Measurements from ENCODE around the gene KLRC4.
"Not testable (repeated sequence)": the region's sequence is repeated elsewhere in the genome, so short reads cannot be mapped to it uniquely, and the experiment has no call there.

- not testable (repeated sequence) for TF ChIP-seq SP1 (IDR thresholded peaks at IDR 0.05); FOXA1 (IDR thresholded peaks at IDR 0.05); ATF3 (IDR thresholded peaks at IDR 0.05); CTCF (IDR thresholded peaks at IDR 0.05; ENCODE audit: low read depth, low read length, missing input control); JUND (IDR thresholded peaks at IDR 0.05); EGR1 (IDR thresholded peaks at IDR 0.05; ENCODE audit: low read depth in 2 of 2); REST (IDR thresholded peaks at IDR 0.05); MAX (IDR thresholded peaks at IDR 0.05); GABPA (IDR thresholded peaks at IDR 0.05 in 1 of 2, conservative IDR thresholded peaks at IDR 0.05 in 1 of 2)
These were observed 31.6 kb upstream of the KLRC4 start for GRCh38 chr12:10441144-10441543.

Measured in liver (tissue), 3 donors.